Skin of body (tissue), 2 donors: ENCODE results near the gene MAVS. TPM values are rescaled to one million over a fixed set of nuclear protein-coding genes. Genes with fewer than 3 reads are reported as not detected.
"Not testable (repeated sequence)": the region's sequence is repeated elsewhere in the genome, so short reads cannot be mapped to it uniquely, and the experiment has no call there.

Source experiments
- DNase-seq: peaks from one replicate; lab custom pipeline; 2025; lab: John Stamatoyannopoulos, UW
- total RNA-seq: library from RNA; depleted of rRNA; stranded (reverse); fragments of >200 nt; gene quantifications from one replicate; pipeline ENCODE4 v1.2.3, GENCODE V29; 2014

Gene MAVS
- total RNA-seq, 1 donor from 2014 or later: 13.5 TPM

DNA sequence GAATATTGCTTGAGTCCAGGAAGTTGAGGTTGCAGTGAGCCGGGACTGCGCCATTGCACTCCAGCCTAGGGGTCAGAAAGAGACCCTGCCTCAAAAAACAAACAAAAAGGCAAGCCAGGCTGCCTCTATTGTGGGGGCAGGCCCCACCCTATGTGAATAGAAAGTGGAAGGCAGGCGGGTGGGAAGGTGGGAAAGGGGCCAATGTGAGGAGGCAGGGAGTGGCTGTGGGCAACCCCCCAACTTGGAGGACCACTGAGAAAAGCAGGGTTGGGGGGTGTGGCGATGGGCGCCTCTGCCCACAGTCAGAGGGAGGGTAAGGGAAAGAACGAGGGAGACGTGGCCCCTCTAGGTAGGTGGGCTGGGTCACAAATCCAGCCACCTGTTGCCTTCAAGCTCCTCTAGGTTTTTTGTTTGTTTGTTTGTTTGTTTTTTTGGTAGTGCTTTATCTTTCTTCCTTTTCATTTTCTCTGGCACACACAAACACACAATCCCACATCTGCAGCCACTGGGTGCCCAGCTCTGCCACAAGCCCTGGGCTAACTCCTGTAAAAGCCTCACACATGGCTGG is 31.6 kb upstream of the MAVS start:
- no peak for DNase-seq

DNA sequence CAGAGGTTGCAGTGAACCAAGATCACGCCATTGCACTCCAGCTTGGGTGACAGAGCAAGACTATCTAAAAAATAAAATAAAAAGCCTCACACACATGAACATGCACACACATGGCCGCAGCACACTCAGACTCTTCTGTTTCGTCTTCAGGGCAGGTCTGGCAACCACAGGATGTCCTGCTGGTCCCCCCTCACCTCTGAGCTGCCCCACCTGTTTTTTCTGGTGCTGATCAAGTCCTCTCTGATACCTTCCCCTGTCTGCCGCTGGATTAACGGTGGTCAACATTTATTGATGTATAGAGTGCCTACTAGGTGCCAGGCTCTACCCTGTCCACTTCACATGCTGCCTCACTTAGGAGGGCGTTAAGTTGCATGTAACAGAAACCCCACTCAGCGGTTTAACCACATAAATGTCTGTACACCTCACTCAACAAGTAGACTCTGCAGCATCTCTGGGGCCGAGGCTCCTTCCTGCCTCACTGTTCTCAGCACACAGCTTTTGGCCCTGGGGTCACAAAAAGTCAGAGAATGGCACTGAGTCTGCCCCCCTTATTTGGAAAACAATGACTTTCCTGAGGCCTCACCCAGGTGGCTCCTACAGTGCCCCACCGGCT is 30.8 kb upstream of the MAVS start:
- DNase-seq: no peak

DNA sequence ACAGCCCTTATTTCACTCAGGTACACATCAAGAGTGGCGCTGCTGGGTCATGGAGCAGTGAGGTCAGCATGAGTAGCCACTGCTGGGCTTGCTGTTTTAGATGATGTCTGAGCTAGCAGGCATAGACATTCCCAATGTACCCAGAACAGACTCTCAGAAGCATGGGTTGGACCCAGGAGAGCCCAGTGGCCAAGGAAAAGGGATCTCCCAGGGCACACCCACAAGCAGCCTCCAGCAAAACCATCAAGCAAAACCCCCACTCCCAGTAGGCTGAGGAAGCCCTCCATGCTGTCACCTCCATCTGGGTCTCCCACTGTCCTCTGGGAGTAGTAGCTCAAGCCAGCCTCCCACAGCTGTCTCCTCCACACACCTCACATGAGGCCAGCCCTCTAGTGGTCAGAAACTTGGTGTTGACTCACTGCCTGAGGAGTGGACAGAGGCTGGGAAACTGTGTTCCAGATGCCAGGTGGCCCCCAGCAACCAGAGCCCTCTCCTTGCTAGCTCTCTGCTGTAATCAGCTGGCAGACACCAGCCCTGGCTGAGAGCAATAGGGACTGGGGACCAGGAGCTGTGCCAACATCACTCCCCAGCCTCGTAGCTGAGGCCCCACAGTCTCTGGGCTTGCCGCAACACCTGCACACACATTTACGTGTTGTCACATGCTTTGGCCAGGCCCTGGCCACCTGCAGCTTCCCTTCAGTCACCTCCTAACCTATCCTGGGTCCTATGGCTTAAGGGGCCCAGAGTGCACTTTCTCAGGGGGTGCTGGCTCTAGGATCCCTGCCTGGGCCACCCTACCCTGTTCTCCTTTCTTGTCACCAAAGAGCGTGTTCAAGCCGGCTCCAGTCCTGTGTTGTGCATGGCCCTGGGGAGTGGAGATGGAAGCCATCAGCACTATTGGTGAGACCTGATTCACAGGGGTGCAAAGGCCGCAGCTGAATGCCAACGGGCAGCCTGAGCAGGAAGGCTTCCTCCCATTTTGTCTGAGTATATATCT is 28.2 kb upstream of the MAVS start:
- DNase-seq: no peak

DNA sequence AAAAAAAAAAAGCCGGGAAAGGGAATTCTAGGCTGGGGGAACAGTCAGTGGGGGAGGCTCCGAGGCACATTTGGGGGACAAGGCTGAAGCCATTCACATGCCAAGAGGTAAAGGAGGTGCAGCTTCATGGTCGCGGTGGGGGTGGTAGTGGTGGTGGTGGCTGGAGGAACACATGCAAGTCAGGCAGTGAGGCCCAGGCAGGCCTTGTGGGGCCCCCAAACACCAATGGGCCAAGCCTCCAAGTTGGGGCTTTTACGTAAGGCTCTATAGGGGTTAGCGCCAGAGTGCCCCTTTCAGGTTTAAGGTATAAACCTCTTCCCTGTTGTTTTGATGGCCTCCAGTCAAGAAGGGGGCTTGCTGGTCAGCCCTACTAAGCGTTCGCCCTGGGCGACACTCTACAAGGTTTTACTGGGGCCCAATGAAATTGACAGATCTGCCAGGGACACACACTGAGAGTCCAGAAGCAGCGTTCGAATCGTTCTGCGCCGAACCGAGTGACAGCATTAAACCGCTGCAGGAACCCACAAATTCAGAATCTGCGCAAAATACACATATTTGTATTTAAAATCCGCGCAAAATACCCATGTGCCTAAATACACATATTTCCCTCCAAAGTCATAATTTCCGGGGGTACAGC is 27.1 kb upstream of the MAVS start:
- peak; percentile 88 for DNase-seq

DNA sequence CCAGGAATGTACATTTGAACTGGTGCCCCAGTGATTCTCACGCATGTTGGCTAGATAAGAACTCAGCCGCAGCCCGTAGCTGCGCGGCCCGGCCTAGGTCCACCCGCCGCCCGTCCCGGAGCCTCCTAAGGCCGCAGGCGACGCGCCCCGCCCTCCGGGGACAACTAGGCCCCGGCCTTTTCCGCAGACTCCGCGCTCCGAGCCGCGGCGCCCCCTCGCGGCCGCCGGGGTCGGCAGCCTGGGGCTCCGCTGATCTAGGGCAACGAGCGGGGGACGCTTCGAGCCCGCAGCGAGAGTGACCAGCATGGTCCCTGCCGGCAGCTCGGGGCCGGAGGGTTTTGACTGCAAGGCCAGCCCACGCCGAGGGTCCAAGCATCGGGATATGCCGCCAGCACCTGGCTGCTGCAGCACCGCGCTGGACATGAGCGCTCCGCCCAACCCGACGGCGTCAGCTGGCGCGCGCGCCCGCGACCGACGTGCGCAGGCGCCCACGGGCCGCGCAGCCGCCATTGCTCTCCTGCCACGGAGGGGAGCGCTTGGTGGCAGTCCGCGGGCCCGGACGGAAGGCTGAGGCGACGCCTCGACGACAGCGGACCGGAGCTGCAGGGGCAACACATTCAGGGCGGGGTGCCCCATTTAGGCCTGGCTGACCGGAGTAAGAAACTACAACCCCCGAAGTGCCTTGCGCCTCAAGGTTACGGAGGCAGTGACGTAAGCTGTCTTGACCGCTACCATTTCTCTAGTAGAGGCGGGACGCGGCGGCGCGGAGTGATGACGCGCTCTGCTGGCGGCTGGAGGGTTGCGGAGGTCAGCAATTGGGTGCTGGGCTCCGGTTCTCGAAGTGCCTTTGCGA is 26.4 kb upstream of the MAVS start, which contains the start of gene AP5S1:
Gene AP5S1, plus strand, starts transcription at position 500 of the 853 bp plus-strand sequence. CDS start 1,571 bp downstream, outside the sequence.
- peak; percentile 95 for DNase-seq

DNA sequence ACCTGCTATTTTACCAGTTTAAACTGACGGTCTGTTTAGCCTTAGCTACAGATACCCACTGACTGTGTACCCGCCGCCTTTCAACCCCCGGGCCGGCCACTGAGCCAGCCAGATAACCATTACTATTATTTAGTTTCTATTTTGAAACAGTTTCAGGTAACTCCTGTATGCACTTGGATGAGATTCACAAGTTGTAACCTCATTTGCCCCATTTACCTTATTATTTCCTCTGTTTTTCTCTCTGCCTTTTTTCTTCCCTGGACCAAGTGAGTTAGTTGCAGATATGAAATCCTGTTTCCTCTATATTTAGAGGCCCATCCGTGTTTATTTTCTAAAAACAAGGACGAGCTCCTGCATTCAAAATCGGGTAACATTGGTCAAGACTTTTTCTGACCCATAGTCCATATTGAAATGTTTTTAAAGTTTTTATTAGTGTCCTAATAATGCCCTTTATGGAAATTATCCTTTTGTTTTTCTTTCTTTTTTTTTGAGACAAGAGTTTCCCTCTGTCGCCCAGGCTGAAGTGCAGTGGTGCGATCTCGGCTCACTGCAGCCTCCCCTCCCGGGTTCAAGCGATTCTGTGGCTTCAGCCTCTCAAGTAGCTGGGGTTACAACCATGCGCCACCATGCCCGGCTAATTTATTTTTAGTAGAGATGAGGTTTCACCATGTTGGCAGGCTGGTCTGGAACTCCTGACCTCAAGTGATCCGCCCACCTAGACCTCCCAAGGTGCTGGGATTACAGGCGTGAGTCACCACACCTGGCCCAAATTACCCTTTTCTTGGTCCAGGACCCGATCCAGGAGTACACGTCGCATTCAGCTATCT is 25.5 kb upstream of the MAVS start:
- DNase-seq: no peak

DNA sequence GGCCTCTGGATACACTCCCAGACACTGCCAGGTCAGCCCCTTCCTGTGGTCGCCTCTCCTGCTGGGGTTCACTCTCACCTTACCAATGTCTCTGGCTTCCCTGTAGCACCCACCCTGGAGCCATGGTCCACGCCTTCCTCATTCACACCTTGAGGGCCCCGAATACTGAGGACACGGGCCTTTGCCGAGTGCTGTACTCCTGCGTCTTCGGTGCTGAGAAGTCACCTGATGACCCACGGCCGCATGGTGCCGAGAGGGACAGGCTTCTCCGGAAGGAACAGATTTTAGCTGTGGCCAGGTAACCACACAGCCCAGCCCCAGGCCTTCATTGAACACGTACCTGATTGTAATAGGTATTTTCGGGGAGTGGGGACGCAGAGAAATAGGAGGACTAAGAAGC is 24.6 kb upstream of the MAVS start:
- DNase-seq: no peak

DNA sequence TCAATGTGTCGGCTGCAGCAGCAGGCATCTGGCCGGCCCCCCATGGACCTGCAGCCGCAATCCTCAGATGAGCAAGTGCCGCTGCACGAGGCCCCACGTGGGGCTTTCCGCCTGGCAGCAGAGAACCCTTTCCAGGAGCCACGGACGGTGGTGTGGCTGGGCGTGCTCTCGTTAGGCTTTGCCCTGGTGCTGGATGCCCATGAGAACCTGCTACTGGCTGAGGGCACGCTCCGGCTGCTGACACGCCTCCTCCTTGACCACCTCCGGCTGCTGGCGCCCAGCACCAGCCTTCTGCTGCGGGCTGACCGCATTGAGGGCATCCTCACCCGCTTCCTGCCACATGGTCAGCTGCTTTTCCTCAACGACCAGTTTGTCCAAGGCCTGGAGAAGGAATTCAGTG is 22.8 kb upstream of the MAVS start:
- DNase-seq: no peak

DNA sequence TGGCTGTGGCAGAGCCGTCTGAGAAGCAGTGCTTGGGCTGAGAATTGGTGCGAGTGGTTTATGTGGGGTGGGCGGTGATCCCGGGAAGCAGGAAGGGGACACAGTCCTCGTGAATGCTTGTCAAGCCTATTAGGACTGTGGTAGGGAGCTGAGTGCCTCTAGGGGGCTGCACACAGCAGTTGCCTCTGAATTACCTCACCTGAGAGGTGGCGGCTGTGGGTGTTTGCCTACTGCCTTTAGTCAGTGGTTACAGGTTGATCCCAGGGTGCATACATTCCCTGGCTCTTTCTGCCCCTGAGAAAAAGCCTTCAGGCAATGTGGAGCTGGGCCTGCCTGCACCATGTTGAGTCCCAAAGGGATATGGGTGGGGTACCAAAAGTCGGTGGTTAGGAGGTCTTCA is 21.1 kb upstream of the MAVS start:
- DNase-seq: no peak

DNA sequence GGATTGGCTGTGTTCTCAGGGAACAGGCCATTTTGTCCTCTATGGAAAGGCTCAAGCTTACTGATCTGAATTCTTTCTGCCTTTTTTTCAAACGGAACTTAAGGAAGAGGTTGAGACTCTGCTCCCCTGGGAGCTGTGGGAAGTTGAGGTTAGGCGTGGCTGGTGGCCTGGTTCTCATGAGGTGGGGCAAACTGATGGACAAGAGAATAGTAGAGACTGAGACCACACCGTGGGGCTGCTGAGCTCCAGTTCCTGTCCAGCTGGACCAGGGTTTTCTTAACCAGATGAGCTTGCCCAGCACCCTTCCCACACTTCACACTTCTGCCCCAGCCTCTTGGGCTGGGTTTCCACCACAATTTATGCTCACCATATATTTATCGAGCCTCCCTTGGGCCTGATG is 20.2 kb upstream of the MAVS start:
- no peak for DNase-seq

DNA sequence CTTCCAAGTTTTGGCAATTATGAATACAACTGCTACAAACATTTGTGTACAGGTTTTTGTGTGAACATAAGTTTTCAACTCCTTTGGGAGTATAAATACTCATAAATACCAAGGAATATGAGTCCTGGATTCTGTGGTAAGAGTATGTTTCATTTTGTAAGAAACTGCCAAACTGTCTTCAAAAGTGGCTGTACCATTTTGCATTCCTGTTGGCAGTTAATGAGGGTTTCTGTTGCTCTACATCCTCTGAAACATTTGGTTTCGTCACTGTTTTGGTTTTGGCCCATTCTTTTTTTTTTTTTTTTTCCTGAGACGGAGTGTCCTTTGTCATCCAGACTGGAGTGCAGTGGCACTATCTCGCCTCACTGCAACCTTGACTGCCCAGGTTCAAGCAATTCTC is 17.8 kb upstream of the MAVS start:
- DNase-seq: no peak

DNA sequence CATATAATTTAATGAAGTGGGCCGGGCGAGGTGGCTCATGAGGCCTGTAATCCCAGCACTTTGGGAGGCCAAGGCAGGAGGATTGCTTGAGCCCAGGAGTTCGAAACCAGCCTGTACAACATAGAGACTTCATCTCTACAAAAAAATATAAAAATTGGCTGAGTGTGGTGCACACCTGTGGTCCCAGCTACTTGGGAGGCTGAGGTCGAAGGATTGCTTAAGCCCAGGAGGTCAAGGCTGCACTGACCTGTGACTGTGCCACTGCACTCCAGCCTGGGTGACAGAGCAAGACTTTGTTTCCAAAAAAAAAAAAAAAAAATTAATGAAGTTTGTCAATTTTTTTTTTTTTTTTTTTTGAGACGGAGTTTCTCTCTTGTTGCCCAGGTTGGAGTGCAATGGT is 16.7 kb upstream of the MAVS start:
- DNase-seq: not testable (repeated sequence)

DNA sequence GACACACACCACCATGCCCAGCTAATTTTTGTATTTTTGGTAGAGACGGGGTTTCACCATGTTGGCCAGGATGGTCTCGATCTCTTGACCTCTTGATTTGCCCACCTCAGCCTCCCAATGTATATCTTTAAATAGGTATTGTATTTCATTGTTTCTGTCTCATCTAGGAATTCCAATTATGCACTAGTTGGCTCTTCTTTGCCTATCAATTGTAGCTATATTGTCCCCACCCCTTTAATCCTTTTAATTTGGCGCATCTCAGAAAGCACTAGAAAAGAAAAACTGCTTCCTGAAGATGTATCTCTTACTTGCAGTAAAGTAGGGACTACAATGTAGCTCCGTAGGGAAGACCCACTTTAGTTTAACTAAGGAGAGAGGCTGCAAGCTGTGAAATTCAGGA is 10.5 kb upstream of the MAVS start:
- DNase-seq: no peak

DNA sequence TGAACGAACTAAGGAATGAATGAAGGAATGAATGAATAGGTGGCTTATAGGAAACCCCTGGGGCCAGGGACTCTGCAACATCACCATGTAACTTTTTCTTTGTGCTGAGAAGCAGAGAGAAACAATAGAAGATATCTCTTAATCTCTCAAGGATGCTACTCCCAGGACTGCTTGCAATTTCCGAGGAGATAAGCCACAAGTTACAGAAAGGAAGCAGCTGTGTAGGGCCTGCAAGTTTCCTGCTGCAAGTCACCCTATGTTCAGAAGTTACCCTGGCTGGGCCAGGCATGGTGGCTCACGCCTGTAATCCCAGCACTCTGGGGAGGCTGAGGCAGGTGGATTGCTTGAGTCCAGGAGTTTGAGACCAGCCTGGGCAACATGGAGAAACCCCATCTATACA is 7.3 kb upstream of the MAVS start:
- no peak for DNase-seq

DNA sequence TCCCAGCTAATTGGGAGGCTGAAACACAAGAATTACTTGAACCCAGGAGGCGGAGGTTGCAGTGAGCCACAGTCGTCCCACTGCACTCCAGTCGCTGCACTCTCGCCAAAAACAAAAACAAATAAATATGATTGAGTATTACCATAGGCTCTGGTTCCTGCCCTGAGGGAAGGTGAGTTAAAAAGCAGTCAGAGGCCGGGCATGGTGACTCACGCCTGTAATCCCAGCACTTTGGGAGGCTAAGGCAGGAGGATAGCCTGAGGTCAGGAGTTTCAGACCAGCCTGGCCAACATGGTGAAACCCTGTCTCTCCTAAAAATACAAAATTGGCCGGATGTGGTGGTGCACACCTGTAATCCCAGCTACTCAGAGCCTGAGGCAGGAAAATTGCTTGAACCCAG is 6.4 kb upstream of the MAVS start:
- not testable (repeated sequence) for DNase-seq

DNA sequence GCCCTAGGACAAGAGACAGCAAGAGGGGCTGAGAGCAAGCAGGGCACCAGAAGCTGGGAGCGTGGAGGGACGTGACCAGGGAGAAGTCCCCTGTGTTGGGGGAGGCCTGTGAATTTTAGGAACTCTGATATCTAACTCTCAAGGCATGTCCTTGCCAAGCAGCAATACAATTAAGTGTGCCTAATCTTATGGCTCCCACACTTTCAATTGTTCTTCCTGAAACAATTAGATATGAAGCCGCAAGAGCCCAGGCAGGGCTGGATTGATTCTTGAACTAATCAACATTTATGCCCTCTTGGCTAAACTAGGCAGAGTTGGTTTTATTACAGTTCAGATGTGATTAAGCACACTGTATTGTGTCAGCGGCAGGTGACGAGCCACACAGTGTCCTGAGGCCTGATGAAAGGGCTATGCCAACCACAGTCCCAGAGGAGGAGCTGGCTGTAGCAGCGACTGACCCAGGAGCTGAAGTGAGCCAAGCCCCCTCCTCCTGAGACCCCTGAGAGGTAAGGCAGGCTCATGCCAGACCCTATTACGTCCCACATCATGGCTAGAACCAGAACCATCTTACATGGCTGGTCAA is 4.2 kb upstream of the MAVS start:
- no peak for DNase-seq

DNA sequence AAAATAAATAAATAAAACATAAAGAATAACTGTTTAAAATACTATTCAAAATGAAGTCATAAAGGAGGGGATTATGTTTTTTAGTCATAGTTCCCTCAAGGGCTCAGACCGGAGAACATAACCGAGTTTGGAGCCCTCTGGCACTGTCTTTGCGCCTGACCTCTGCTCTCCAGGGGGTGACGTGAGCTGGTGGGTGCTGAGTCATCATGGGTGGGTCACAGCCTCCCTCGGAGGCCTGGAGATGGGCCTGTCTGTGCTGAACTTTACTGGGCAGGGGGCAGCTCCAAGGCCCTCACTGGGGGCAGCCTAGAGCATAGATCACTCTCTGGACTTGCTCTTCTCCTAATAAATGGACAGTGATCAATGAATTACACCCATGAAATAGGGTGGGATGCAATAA is 3.1 kb upstream of the MAVS start:
- DNase-seq: no peak

DNA sequence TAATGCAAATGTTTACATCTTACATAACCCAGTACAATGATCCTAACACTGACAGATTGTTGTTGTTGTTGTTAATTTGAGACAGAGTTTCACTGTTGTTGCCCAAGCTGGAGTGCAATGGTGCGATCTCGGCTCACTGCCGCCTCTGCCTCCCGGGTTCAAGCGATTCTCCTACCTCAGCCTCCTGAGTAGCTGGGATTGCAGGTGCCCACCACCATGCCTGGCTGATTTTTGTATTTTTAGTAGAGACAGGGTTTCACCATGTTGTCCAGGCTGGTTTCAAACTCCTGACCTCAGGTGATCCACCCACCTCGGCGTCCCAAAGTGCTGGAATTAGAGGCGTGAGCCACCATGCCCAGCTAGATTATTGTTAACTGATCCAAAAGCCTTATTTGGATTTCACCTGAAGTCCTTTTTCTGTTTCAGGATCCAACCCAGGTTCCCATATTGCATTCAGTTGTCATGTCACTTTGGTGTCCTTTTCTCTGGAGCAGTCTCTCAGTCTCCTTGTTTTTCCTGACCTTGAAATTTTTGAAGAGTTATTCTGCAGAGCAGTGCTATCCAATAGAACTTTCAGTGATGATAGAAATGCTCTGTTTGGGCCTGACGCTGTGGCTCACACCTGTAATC is 2.5 kb upstream of the MAVS start:
- DNase-seq: not testable (repeated sequence)

DNA sequence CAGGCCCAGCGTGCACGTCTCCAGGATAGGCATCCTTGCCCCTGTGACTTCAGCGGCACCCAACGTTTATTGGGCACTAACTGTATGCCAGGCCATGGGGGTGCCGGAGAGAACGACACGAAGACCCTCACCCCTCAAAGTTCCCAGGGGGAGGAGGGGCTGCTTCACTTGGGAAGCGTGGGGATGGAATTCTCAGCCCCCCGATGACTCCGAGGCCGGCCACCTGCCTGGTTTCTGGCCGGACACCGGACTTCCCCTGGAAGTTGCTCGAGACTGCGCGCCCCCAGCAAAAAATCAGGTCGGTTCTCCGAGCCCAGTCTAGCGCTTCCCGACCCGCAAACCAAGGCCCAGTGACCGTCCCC is 275 bp upstream of the MAVS start:
- no peak for DNase-seq
